GM12878 (cell line): ENCODE data around the gene MAZ. TPM values are rescaled to one million over a fixed set of nuclear protein-coding genes. Genes with fewer than 3 reads are reported as not detected.

Source experiments
- ATAC-seq: fragments of 200-7000 bp; cut with Tn5 transposase; 3 replicates; pipeline ENCODE4 v1.9.1; 2020; ENCODE audit warnings: mild to moderate bottlenecking, moderate library complexity
- BruUV-seq: library from RNA; stranded (reverse); fragments of 400-500 nt; replicated peaks from 2 replicates; lab custom pipeline; 2021; lab: Mats Ljungman, UMichigan
- CTCF ChIA-PET: fragments of 300-600 bp; sonication (Branson Sonifier 250); formaldehyde crosslinking; extraction: SDS; loops from one replicate; lab custom pipeline; 2021; ENCODE audit warnings: inconsistent platforms; lab: Yijun Ruan, JAX
- POLR2A ChIA-PET: fragments of 350-600 bp; formaldehyde crosslinking; extraction: SDS; loops from one replicate; lab custom pipeline; 2021; ENCODE audit warnings: inconsistent platforms; lab: Charles Lee
- RAD21 ChIA-PET: fragments of 300-600 bp; sonication (Branson Sonifier 250); formaldehyde crosslinking; loops from one replicate; lab custom pipeline; 2023; ENCODE audit warnings: antibody characterized with exemption; ENCODE audit not compliant: unreplicated experiment; lab: Charles Lee
- SMC1A ChIA-PET: fragments of 300-600 bp; sonication (Branson Sonifier 250); formaldehyde crosslinking; loops from one replicate; lab custom pipeline; 2023; ENCODE audit not compliant: unreplicated experiment, uncharacterized antibody; lab: Charles Lee
- DNase-seq: peaks from one replicate; pipeline ENCODE4 v3.0.0-alpha.2; 2011; ENCODE audit warnings: low read depth, low spot score
- FAIRE-seq: peaks from 3 replicates; lab custom pipeline; 2011; peaks lifted over from hg19 to GRCh38; lab: Jason Lieb, UNC
- H2AFZ ChIP-seq: 2 replicates; pipeline ENCODE4 v1.6.0; 2011; ENCODE audit warnings: low read depth, low read length, control low read depth; ENCODE audit not compliant: control insufficient read depth
- H3K27ac ChIP-seq: 2 replicates; pipeline ENCODE4 v1.5.1; 2011; ENCODE audit warnings: control low read depth; ENCODE audit not compliant: control insufficient read depth, insufficient read depth
- H3K27me3 ChIP-seq, 2 experiments: replicated peaks in 1 of 2; 2 replicates each; pipeline versions ENCODE4 v1.6.0 to v1.6.1; 2011; ENCODE audit warnings: low read length in 1 of 2; ENCODE audit not compliant: control insufficient read depth in 2 of 2, insufficient read depth in 2 of 2
- H3K36me3 ChIP-seq, 2 experiments: 2 replicates each; pipeline ENCODE4 v1.5.1; 2011; ENCODE audit warnings: low read length in 1 of 2; ENCODE audit not compliant: control insufficient read depth in 2 of 2, insufficient read depth in 2 of 2
- H3K4me1 ChIP-seq: 2 replicates; pipeline ENCODE4 v1.6.1; 2011; ENCODE audit warnings: mild to moderate bottlenecking, low read length, moderate library complexity, mixed read lengths; ENCODE audit not compliant: control insufficient read depth, insufficient read depth
- H3K4me2 ChIP-seq: 2 replicates; pipeline ENCODE4 v1.6.0; 2011; ENCODE audit warnings: control low read depth; ENCODE audit not compliant: control insufficient read depth, insufficient read depth
- H3K4me3 ChIP-seq: fragments of 200-600 bp; sonication (generic); 2 replicates; pipeline ENCODE4 v1.5.1; 2016
- H3K79me2 ChIP-seq: 2 replicates; pipeline ENCODE4 v1.6.0; 2011; ENCODE audit warnings: low read length; ENCODE audit not compliant: control insufficient read depth, insufficient read depth
- H3K9ac ChIP-seq: 2 replicates; pipeline ENCODE4 v1.8.0; 2011; ENCODE audit warnings: low read length, control low read depth, mixed read lengths; ENCODE audit not compliant: control insufficient read depth, insufficient read depth
- H3K9me3 ChIP-seq: replicated peaks from 3 replicates; pipeline ENCODE4 v1.5.1; 2011; ENCODE audit warnings: mild to moderate bottlenecking, low read length; ENCODE audit not compliant: control insufficient read depth, insufficient read depth
- H4K20me1 ChIP-seq: 2 replicates; pipeline ENCODE4 v1.6.0; 2011; ENCODE audit not compliant: control insufficient read depth, insufficient read depth
- HCFC1 ChIP-seq: fragments of 150-350 bp; IDR thresholded peaks from 2 replicates; pipeline ENCODE4 v1.6.1; 2014; ENCODE audit warnings: low read length
- IRF4 ChIP-seq: IDR thresholded peaks from 2 replicates; pipeline ENCODE4 v1.6.1; 2011; ENCODE audit warnings: low read depth, low read length
- JUNB ChIP-seq: IDR thresholded peaks from 2 replicates; pipeline ENCODE4 v1.6.1; 2016; ENCODE audit warnings: antibody characterized with exemption, mild to moderate bottlenecking
- NBN ChIP-seq: fragments of 450-650 bp; IDR thresholded peaks from 2 replicates; pipeline ENCODE4 v1.6.1; 2016
- RELB ChIP-seq: fragments of 450-650 bp; IDR thresholded peaks from 2 replicates; pipeline ENCODE4 v1.6.1; 2017; ENCODE audit warnings: low read depth, mild to moderate bottlenecking, moderate library complexity
- ZBED1 ChIP-seq: IDR thresholded peaks from 2 replicates; pipeline ENCODE4 v1.6.1; 2016; ENCODE audit warnings: borderline replicate concordance
- ZNF622 ChIP-seq: fragments of 450-650 bp; IDR thresholded peaks from 2 replicates; pipeline ENCODE4 v1.6.1; 2017; ENCODE audit warnings: mild to moderate bottlenecking, inconsistent platforms
- WGBS: methylation state at CpG from one replicate; pipeline ENCODE4 v1.1.6; 2016; ENCODE audit warnings: low lambda C conversion rate; ENCODE audit not compliant: insufficient replicate concordance, insufficient coverage; ENCODE audit errors: missing lambda C conversion rate; 5-methylcytosine and 5-hydroxymethylcytosine counted together
- in situ Hi-C: fragments of 300-500 bp; cut with MboI; formaldehyde crosslinking; loops from 9 replicates; pipeline ENCODE4 v1.14.3; 2018; ENCODE audit warnings: mixed read lengths
- intact Hi-C: fragments of 100-400 bp; cut with micrococcal nuclease; formaldehyde crosslinking; loops from one replicate; pipeline ENCODE4 v1.14.2; 2022; ENCODE audit not compliant: unreplicated experiment
- polyA plus RNA-seq, 11 experiments: library from polyadenylated mRNA; depleted of rRNA in 4 of 11; unstranded in 6 of 11; stranded (reverse) in 5 of 11; fragments of >200 nt; fragmentation: Nextera tagmentation in 4 of 11; fragmentation: Illumina TruSeq in 1 of 11; extraction: Ambion mirVana in 4 of 11; extraction: Trizol in 1 of 11; gene quantifications; 1 replicate in 1 of 11; 2 replicates in 10 of 11; pipeline versions ENCODE4 v1.2.1 to v1.2.3, GENCODE V29; 2011 to 2016; ENCODE audit warnings: inconsistent platforms in 2 of 11, missing spikeins in 2 of 11, low read depth in 1 of 11
- total RNA-seq, 4 experiments: library from RNA; depleted of rRNA in 3 of 4; stranded (reverse); fragments of >200 nt in 3 of 4; fragmentation: Illumina TruSeq in 1 of 4; extraction: Trizol in 1 of 4; gene quantifications; 2 replicates each; pipeline versions ENCODE4 v1.2.1 to v1.2.3, GENCODE V29; 2013 to 2021
- TF ChIP-seq, protein P1 (sequence below): IDR thresholded peaks from 2 replicates; pipeline ENCODE4 v1.6.1; 2011; ENCODE audit warnings: low read depth, low read length, improper control_type of control experiment, borderline replicate concordance
- TF ChIP-seq, protein P2 (sequence below): IDR thresholded peaks from 2 replicates; pipeline ENCODE4 v1.6.1; 2011; ENCODE audit warnings: borderline replicate concordance, low read depth, mild to moderate bottlenecking, moderate library complexity, low read length; ENCODE audit not compliant: insufficient read depth, poor library complexity, severe bottlenecking
- TF ChIP-seq, protein P3 (sequence below): IDR thresholded peaks from 2 replicates; pipeline ENCODE4 v1.6.1; 2012; ENCODE audit warnings: low read depth, low read length, improper control_type of control experiment

Gene MAZ
- total and polyA plus RNA-seq, 10 of the 15 experiments (the other 5 are each of a cell fraction or from before 2014, with no cell fraction given), result 23.9 to 309 (median 116) TPM

- no peak for DNase-seq
- no peak for ATAC-seq
- no peak overlapping the region for H3K4me3 ChIP-seq
- H3K4me2 ChIP-seq, result no peak overlapping the region
- no peaks in the 10 kb centered on the region for H3K27me3 ChIP-seq
- ChIA-PET CTCF (no interaction called here), POLR2A (no interaction called here), SMC1A (interaction anchor here (0.6 kb wide), 1 partner anchor 21 kb away, joined by 3 read pairs; no protein-coding TSS in a partner anchor), RAD21 (no interaction called here)
- H3K79me2 ChIP-seq, result no peaks in the 10 kb centered on the region
- TF ChIP-seq, protein P1, sequence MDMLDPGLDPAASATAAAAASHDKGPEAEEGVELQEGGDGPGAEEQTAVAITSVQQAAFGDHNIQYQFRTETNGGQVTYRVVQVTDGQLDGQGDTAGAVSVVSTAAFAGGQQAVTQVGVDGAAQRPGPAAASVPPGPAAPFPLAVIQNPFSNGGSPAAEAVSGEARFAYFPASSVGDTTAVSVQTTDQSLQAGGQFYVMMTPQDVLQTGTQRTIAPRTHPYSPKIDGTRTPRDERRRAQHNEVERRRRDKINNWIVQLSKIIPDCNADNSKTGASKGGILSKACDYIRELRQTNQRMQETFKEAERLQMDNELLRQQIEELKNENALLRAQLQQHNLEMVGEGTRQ, result no peak
- TF ChIP-seq, protein P2, sequence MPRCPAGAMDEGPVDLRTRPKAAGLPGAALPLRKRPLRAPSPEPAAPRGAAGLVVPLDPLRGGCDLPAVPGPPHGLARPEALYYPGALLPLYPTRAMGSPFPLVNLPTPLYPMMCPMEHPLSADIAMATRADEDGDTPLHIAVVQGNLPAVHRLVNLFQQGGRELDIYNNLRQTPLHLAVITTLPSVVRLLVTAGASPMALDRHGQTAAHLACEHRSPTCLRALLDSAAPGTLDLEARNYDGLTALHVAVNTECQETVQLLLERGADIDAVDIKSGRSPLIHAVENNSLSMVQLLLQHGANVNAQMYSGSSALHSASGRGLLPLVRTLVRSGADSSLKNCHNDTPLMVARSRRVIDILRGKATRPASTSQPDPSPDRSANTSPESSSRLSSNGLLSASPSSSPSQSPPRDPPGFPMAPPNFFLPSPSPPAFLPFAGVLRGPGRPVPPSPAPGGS, result no peak
- TF ChIP-seq HCFC1, result no peak
- no peak for TF ChIP-seq ZBED1
- TF ChIP-seq NBN, result no peak
- no peak for TF ChIP-seq RELB
- TF ChIP-seq JUNB, result no peak
- TF ChIP-seq ZNF622, result no peak
- TF ChIP-seq IRF4, result no peak
- TF ChIP-seq, protein P3, sequence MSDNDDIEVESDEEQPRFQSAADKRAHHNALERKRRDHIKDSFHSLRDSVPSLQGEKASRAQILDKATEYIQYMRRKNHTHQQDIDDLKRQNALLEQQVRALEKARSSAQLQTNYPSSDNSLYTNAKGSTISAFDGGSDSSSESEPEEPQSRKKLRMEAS, result no peak
- no peaks in the 10 kb centered on the region for H3K4me1 ChIP-seq
- no peak for FAIRE-seq
- H3K36me3 ChIP-seq, result peaks cover 11 to 15% of the 10 kb centered on the region in 2 experiments; a peak in 3 of 4 replicates
- no peak overlapping the region for H3K27ac ChIP-seq
- in situ Hi-C loops, result no loop called here
- BruUV-seq, result no TSS peak
- no peaks in the 10 kb centered on the region for H3K9me3 ChIP-seq
- H4K20me1 ChIP-seq, result no peaks in the 10 kb centered on the region
- intact Hi-C loops, result no loop called here
- WGBS, result 83% methylated on average over 5 of the region's 5 CpGs
- no peak overlapping the region for H3K9ac ChIP-seq
- no peak overlapping the region for H2AFZ ChIP-seq
These were observed 27.8 kb downstream of the MAZ start for GRCh38 chr16:29834079-29834478.
